Cardiac muscle cell (in vitro differentiated cells and primary cell): ENCODE results near the gene RPS25. TPM values are rescaled to one million over a fixed set of nuclear protein-coding genes. Genes with fewer than 3 reads are reported as not detected.
"Not testable (repeated sequence)": the region's sequence is repeated elsewhere in the genome, so short reads cannot be mapped to it uniquely, and the experiment has no call there.

ENCODE experiments used
- DNase-seq, 2 donors: peaks; one replicate each; pipeline versions ENCODE4 v3.0.0 to v3.0.0-alpha.2; 2010 to 2017; ENCODE audit warnings: low read depth in 1 of 2, low spot score in 1 of 2
- H3K27ac ChIP-seq: fragments of 200-600 bp; sonication (generic); 2 replicates; pipeline ENCODE4 v1.5.1; 2016
- H3K27me3 ChIP-seq: fragments of 200-600 bp; sonication (generic); 2 replicates; pipeline ENCODE4 v1.6.0; 2016; ENCODE audit warnings: control low read depth
- H3K36me3 ChIP-seq: fragments of 200-600 bp; sonication (generic); 2 replicates; pipeline ENCODE4 v1.5.1; 2016; ENCODE audit warnings: control low read depth
- H3K4me1 ChIP-seq: fragments of 200-600 bp; sonication (generic); 2 replicates; pipeline ENCODE4 v1.8.1; 2017; ENCODE audit warnings: low read depth, mild to moderate bottlenecking, mixed run types
- H3K4me3 ChIP-seq: fragments of 200-600 bp; sonication (generic); 2 replicates; pipeline ENCODE4 v1.5.1; 2016; ENCODE audit warnings: mild to moderate bottlenecking
- H3K9me3 ChIP-seq: fragments of 200-600 bp; sonication (generic); 2 replicates; pipeline ENCODE4 v1.5.1; 2017; ENCODE audit warnings: low read depth, mild to moderate bottlenecking, control low read depth
- polyA plus RNA-seq: library from polyadenylated mRNA; unstranded; fragments of >200 nt; fragmentation: Nextera tagmentation; extraction: Ambion mirVana; gene quantifications from 2 replicates; pipeline ENCODE4 v1.2.1, GENCODE V29; 2016
- total RNA-seq: library from RNA; depleted of rRNA; stranded (reverse); fragments of >200 nt; gene quantifications from 2 replicates; pipeline ENCODE4 v1.2.3, GENCODE V29; 2016
- TF ChIP-seq, protein P1 (sequence below): IDR thresholded peaks from 2 replicates; pipeline ENCODE4 v1.5.1; 2012; ENCODE audit warnings: low read depth, mild to moderate bottlenecking, low read length

The RPS25 gene
- 837 and 1,038 TPM in 2 replicates for total RNA-seq
- polyA plus RNA-seq = 1,114 and 1,223 TPM in 2 replicates

DNA sequence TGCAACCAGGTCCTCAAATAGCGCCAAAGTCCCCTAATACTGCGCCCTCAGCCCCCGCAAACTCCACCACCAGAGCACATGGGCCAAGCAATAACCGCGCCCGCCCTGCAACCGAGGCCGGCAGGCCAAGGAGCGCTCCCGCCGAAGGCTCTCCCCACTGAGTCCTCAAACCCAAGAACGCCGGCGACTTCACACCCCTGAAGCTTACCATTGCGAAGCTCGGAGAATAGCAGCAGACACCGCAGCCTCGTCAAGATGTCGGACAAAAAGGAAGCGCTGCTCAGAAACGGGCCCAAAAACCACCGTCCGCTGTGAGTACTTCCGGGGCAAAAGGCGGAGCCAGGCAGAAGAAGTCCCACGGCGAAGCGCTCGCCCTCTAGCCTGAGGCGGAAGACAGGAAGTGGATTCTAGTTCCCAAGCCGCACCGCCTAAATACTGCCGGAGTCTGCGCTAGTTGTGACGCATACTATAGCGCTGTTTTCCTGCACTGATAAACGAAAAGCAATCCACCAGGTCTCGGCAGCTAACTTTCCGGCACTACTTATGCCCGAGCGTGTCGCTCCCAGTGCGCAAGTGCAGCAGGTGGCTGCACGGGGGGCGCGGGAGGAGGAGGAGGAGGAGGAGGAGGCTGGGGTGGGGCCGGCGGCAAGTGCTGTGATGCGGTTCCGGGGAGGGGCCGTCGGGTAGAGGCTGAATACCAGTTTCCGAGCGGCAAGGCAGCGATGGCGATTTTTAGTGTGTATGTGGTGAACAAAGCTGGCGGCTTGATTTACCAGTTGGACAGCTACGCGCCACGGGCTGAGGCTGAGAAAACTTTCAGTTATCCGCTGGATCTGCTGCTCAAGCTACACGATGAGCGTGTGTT is at the start of gene RPS25, which contains the start of gene TRAPPC4:
TSS of gene RPS25 (minus strand) at position 270 of the 865 bp plus-strand sequence. CDS start at position 211, 59 bp downstream.
TSS of gene TRAPPC4 (plus strand) at position 693 of the 865 bp plus-strand sequence. CDS start at position 723, 30 bp downstream.
- Histone ChIP-seq H3K4me3 (peak within 1 kb of the TSS; percentile 72), H3K27ac (peak within 1 kb of the TSS; percentile 91), H3K36me3 (peaks cover 44% of the 10 kb centered on the region), H3K4me1 (peaks cover 8% of the 10 kb centered on the region), H3K9me3 (no peaks in the 10 kb centered on the region), H3K27me3 (no peaks in the 10 kb centered on the region)
- DNase-seq = peak; percentile 96 to 97
- TF ChIP-seq, protein P1, sequence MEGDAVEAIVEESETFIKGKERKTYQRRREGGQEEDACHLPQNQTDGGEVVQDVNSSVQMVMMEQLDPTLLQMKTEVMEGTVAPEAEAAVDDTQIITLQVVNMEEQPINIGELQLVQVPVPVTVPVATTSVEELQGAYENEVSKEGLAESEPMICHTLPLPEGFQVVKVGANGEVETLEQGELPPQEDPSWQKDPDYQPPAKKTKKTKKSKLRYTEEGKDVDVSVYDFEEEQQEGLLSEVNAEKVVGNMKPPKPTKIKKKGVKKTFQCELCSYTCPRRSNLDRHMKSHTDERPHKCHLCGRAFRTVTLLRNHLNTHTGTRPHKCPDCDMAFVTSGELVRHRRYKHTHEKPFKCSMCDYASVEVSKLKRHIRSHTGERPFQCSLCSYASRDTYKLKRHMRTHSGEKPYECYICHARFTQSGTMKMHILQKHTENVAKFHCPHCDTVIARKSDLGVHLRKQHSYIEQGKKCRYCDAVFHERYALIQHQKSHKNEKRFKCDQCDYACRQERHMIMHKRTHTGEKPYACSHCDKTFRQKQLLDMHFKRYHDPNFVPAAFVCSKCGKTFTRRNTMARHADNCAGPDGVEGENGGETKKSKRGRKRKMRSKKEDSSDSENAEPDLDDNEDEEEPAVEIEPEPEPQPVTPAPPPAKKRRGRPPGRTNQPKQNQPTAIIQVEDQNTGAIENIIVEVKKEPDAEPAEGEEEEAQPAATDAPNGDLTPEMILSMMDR = no peak

- no peaks in the 10 kb centered on the region for H3K27me3 ChIP-seq
- peaks cover 21% of the 10 kb centered on the region for H3K36me3 ChIP-seq
- peak; percentile 96 to 99 for DNase-seq
- peaks cover 3% of the 10 kb centered on the region for H3K4me1 ChIP-seq
- peak within 1 kb of the TSS; percentile 88 for H3K4me3 ChIP-seq
- no peaks in the 10 kb centered on the region for H3K9me3 ChIP-seq
- TF ChIP-seq, protein P1 = no peak
- H3K27ac ChIP-seq = peak within 1 kb of the TSS; percentile 88
Observed at GRCh38 chr11:119067371-119068222, 49.5 kb upstream of the RPS25 start, which contains the start of gene VPS11. Gene VPS11 (plus strand): TSS chr11:119067818. CDS start chr11:119067824, 6 bp downstream.

DNA sequence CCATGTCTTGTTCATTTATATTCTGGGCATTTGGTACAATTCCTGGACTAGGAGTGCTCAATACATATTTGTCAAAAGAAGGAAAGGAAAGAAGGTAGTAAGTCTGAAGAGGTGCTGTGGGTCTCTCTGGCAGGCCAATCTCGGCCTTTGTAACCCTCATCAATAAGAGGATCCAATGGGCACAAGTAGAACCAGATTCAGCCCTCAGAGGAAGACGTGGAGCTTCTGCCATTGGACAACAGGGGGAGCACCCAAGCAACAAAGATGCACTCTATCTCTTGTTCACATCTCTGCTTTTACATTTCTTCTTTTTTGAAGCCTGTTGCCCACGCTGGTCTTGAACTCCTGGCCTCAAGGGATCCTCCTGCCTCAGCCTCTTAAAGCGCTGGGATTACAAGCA is 47.2 kb upstream of the RPS25 start:
- Histone ChIP-seq H3K4me3 (no peak overlapping the region), H3K27ac (no peak overlapping the region), H3K27me3 (no peaks in the 10 kb centered on the region), H3K9me3 (no peaks in the 10 kb centered on the region), H3K4me1 (peaks cover 3% of the 10 kb centered on the region), H3K36me3 (peaks cover 4% of the 10 kb centered on the region)
- TF ChIP-seq, protein P1 = peak; percentile 48
- DNase-seq = peak in 1 of 2 donors; percentile 45

DNA sequence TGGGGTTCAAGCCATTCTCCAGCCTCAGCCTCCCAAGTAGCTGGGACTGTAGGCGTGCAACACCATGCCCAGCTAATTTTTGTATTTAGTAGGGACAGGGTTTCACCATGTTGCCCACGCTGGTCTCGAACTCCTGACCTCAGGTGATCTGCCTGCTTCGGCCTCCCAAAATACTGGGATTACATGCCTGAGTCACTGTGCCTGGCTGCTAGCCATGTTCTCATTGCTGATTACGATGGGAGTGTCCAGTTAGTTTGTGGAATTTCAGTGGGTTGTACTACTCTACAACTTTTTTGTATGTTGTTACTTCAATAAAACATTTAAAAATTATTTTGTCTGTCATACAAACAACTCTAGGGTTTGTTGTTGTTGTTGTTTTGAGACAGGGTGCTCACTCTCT is 44.6 kb upstream of the RPS25 start:
- Histone ChIP-seq H3K4me3 (no peak overlapping the region), H3K9me3 (no peaks in the 10 kb centered on the region), H3K36me3 (no peaks in the 10 kb centered on the region), H3K27ac (no peak overlapping the region), H3K27me3 (no peaks in the 10 kb centered on the region), H3K4me1 (peaks cover 3% of the 10 kb centered on the region)
- TF ChIP-seq, protein P1 = no peak
- peak in 1 of 2 donors; percentile 73 for DNase-seq

DNA sequence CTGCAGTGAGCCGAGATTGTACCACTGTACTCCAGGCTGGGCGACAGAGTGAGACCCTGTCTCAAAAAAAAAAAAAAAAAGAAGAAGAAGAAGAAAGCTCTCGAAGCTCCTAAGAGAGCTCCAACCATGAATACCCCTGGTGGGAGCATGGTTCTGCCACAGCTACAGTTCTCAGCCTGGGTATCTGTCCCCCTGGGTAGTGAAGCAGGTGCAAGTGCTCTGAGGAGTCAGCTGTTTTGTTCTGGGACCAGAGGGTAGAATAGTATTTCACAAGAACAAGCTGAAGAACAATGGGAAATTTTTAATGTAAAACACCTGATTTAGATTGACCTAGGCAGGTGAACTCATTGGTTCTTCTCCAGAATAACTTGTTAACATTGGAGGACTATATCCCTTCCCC is 43.1 kb upstream of the RPS25 start:
- no peak overlapping the region for H3K27ac ChIP-seq
- TF ChIP-seq, protein P1 = no peak
- H3K9me3 ChIP-seq = no peaks in the 10 kb centered on the region

DNA sequence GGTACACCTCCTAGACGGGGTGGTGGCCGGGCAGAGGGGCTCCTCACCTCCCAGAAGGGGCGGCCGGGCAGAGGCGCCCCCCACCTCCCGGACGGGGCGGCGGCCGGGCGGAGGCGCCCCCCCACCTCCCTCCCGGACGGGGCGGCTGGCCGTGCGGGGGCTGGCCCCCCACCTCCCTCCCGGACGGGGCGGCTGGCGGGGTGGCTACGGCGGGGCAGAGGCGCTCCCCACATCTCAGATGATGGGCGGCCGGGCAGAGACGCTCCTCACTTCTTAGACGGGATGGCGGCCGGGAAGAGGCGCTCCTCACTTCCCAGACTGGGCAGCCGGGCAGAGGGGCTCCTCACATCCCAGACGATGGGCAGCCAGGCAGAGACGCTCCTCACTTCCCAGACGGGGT is 41.0 kb upstream of the RPS25 start:
- not testable (repeated sequence) for H3K36me3 ChIP-seq, H3K27ac ChIP-seq, H3K4me1 ChIP-seq, DNase-seq, H3K9me3 ChIP-seq, H3K4me3 ChIP-seq, H3K27me3 ChIP-seq

More for the DNA sequence above, 43.1 kb upstream of the RPS25 start:
- Histone ChIP-seq H3K27me3 (no peaks in the 10 kb centered on the region), H3K36me3 (no peaks in the 10 kb centered on the region), H3K4me3 (no peak overlapping the region), H3K4me1 (peaks cover under 1% of the 10 kb centered on the region)
- no peak for DNase-seq
